Colon (tissue), 2 donors: ENCODE measurements around the gene NRXN2.
"Not testable (repeated sequence)": the region's sequence is repeated elsewhere in the genome, so short reads cannot be mapped to it uniquely, and the experiment has no call there.

Source experiments
- FAIRE-seq: peaks from 2 replicates; lab custom pipeline; 2012; peaks lifted over from hg19 to GRCh38; lab: Jason Lieb, UNC
- donor health status: control.
- donor health status: control.

Gene NRXN2

DNA sequence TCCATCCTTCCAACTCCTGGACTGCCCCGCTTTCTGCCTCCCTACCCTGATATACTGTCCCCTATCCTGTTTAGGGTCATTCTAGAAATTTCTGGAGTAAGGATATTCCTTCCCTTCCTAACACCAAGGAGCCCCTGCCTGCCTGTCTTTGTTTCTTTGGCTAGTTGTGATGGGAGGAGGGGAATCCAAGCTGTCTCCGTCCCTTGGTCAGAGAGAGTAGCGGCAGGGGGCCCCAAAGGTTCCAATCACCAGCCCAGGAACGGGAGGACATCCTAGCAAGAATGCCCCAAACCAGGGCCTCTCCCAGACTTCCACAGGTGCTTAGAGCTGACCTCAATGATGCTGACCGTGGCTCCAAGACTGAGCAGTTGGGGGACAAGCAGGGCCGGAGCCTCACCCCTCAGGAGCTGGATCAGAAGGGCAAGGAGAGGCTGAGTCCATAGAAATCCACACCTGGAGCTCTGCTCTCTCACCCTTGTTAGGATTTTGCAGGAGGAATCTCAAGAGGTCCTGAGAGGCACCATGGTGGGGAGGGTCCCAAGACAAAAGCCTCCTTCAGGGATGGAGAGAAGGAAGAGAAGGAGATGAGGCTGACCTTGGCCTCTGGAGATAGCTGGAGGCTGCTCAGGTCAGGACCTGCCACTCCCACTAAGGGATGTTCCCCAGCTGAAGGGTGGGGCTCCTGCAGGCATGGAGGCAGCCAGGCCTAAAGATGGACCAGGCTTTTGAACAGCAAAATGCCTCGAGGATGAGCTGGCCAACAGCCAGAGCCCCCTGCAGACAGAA, 118.3 kb downstream of the NRXN2 start:
- FAIRE-seq, result no peak

DNA sequence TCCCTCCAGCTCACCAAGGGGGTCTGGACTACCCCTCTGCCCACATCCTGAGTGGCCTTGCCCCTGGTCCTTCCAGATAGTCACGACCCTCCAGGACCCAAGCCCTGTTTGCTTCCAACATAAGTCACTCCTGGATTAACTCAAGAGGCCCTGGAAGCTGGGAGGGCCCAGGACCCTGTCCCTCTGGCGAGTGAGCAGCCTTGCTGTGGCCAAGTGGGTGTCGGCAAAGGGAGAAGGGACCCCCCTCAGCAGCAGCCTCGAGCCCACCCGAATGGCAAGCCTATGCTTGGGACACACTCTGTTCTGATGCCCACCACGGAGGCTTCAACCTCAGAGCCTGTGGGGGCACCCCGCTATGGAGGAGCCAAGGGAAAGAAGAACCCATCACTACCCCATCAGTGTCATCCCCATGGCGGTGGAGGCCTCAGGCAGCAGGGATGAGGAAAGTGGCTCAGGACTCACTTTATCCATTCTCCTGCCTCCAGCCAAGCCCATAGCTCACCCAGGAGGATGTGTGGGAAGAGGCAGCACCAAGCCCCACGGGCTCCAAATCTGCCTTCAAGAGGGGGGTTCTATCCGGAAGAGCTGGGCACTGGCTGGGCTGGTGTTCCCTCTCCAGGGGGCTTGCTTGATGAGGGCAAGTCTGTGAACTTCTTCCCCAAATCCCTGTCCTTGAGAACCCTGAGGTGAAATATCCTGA, 119.4 kb downstream of the NRXN2 start:
- FAIRE-seq, result no peak

DNA sequence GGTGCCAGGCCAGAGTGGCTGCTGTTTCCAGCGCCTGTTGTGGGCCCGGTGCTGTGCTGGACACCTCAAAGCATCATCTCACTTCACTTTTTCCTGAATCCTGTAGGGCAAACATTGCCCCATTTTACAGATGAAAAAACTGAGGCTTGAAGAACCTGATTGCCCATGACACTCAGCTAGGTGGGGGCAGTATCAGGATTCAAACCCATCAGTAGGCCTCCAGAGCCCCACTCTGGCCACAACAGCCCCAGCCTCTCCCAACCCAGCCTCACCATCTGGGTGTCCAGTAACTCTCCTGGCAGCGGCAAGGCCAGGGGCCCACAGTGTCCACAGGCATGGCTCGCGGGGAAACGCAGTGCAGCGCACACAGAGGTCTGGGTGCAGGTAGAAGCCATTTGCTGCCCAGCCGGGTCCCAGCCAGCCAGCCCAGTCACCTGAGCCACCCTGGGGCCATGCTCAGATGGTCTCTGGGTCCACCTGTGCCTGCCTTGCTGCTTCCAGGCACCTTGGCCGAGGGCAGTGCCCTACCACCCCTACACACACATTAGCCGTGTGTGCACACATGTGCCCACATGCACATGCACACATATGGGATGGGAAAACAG, 120.4 kb downstream of the NRXN2 start:
- no peak for FAIRE-seq

DNA sequence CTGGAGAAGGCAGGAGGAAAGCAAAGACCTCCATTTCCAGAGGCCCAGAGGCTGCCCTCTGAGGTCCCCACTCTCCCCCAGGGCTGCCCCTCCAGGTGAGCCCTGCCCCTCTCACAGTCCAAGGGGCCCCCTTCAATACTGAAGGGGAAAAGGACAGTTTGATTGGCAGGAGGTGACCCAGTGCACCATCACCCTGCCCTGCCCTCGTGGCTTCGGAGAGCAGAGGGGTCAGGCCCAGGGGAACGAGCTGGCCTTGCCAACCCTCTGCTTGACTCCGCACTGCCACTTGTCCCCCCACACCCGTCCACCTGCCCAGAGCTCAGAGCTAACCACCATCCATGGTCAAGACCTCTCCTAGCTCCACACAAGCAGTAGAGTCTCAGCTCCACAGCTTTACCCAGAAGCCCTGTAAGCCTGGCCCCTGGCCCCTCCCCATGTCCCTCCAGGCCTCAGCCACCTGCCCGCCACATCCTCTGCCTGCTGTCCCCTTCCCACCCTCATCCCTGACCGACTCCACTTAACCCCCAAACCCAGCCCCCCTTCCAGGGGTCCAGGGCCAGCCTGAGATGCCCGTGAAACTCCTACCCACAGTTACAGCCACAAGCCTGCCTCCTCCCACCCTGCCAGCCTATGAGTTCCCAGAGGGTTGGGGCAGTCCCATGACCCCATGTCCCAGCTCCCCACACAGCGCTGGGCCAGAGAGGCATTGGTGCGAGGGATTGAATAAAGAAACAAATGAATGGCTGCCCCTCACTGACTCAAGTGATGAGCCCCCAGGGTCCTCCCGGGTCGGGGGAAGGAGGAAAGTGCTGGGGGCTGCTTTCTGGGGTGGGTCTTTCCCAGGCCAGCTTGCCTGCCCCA, 121.2 kb downstream of the NRXN2 start:
- FAIRE-seq, result no peak

DNA sequence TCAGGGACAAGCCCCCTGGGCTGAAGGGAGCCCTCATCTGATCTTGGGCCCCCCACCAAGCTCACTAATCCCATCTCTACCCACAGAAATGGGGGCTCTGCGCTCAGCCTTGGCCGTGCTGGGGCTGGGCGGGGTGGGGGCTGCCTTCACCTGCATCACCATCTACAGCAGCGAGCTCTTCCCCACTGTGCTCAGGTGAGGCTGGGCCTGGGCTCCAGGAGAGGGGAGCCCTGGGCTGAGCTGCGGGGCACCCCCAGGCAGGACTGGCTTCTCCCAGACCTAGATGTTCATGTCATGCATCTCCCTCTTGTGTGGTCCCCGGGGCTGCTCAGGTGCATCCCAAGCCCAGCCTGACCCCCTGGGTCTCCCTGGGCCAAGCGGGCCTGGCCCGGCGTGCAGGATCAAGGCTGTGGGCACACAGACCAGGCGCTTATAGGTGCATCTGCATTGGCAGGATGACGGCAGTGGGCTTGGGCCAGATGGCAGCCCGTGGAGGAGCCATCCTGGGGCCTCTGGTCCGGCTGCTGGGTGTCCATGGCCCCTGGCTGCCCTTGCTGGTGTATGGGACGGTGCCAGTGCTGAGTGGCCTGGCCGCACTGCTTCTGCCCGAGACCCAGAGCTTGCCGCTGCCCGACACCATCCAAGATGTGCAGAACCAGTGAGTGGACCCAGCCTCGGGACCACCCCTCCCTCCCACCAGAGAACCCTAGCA, 122.6 kb downstream of the NRXN2 start:
- FAIRE-seq, result no peak

DNA sequence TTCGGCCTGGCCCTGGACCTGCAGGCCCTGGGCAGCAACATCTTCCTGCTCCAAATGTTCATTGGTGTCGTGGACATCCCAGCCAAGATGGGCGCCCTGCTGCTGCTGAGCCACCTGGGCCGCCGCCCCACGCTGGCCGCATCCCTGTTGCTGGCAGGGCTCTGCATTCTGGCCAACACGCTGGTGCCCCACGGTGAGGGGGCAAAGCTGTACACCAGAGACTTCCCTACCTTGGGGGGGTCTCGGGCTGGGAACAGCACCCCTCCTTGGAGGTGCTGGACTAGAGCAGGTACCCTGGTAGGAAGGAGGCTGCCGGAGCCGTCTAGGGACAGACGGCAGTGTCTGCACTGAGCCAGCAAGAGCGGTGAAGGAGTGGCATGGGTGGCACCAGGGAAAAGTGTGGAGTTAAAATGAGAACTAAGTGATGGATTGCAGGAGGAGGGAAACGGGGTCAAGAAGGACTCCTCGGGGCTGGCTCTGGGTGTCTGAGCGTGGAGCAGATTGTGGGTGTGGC, 123.2 kb downstream of the NRXN2 start:
- no peak for FAIRE-seq

DNA sequence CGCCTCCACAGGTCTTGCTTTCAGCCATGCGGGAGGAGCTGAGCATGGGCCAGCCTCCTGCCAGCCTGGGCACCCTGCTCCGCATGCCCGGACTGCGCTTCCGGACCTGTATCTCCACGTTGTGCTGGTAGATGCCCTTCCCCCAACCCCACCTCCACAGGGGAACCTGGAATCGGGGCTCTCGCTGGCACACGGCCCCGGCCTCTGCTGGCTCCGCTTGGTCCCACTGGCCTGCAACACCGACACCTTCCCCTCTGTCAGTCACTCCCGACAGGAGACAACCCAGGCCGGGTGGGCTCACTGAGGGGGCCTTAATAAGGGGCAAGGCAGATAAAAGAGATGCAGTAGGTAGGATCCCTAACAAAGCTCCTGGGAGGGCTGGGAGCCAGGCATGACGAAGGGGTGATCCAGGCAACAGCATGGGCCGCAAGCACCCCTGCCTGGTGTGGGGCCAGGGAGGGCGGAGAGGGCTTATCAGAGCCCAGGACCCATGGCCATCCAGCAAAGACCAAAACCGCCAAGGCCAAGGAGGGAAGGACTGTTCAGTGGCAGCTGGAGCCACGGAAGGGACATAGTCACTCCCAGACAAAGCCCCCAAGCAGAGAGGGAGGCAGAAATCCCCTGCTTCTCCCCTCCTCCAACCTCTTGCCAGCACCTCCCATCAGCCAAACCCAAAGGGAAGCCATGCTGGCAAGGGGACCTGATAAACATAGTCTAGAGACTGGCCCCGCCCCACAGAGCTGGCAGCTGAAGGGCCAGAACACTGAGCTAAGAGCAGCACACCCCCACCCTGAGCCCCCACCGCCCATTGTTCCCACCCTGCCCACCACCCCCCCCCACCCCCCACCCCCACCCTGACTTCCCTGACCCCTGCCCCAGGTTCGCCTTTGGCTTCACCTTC, 124.0 kb downstream of the NRXN2 start:
- FAIRE-seq, result no peak

DNA sequence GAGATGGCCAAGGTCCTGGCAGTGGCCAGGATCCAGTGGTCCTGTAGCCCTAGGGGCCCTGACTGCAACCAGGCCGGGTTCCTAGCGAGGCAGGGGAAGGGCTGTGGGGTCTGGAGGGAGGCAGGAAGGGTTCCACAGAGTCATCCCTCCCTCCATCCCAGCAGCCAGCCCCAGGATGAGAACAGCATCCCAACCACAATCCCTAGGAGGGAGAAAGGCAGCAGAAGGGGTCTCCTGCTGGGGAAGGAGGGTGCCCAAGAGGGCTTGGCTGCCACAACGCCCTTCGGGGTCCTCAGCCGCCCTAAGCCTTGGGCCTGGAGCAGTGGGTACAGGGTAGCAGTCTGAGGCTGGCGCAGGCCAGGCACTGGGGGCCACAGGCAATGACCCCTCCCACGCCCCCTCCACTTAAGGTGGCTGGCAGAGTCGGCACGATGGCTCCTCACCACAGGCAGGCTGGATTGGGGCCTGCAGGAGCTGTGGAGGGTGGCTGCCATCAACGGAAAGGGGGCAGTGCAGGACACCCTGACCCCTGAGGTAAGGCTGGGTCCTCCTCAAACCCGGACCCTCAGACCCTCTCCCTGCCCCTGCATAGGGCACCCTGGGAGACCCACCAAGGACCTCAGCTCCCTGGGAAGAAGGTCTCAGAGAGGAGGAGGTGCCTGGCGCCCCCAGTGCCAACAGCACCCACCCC, 124.7 kb downstream of the NRXN2 start:
- no peak for FAIRE-seq

DNA sequence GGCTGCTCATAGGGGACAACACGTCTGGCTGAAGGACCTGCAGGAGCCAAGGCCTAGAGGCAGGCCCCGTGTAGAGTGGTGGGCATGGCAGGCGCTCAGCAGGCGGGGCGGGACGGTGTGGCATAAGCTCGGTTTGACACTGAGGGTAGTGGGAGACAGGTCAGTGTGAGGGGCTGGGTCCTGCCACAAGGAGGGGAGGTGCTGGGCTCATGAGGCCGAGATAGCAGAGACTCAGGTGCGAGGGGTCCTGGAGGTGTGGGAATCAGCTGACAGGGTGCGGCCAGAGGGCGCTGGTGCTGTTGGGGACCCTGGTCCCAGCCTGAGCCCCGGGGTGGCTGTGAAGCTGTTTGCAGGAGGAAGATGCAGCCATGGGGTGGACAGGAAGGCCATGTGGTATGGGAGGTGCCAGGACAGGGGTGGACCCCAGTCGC, 125.3 kb downstream of the NRXN2 start:
- no peak for FAIRE-seq

DNA sequence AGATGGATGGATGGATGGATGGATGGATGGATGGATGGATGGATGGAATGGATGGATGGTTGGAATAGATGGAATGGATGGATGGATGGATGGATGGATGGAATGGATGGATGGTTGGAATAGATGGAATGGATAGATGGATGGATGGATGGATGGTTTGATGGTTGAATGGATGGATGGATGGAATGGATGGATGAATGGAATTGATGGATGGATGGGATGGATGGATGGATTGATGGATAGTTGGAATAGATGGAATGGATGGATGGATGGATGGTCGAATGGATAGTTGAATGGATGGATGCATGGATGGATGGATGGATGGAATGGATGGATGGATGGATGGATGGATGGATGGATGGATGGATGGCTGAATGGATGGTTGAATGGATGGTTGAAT, 127.1 kb downstream of the NRXN2 start:
- not testable (repeated sequence) for FAIRE-seq

DNA sequence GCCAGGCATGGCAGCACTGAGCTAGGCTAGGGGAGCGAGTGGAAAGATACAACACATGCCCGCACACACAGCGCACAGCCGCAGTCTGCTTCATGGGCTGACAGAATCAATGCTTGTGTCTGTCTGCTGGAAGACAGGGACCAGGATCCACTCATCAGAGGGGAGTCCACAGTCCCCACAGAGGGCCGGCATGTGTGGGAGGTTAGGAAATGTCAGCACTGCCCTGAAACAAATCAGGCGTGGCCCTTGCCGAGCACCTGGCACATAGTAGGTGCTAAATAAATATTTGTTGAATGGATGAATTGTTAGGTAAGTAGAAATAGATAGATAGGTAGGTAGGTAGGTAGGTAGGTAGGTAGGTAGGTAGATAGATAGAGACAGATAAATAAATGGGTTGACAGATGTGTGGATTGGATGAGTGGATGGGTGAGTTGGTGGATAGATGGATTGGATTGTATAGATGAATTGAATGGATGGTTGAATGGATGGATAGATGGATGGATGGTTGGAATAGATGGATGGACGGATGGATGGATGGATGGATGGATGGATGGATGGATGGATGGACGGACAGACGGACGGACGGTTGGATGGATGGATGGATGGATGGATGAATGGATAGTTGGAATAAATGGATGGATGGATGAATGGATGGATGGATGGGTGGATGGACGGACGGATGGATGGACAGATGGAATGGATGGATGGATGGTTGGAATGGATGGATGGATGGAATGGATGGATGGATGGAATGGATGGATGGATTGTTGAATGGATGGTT, 128.6 kb downstream of the NRXN2 start:
- no peak for FAIRE-seq

DNA sequence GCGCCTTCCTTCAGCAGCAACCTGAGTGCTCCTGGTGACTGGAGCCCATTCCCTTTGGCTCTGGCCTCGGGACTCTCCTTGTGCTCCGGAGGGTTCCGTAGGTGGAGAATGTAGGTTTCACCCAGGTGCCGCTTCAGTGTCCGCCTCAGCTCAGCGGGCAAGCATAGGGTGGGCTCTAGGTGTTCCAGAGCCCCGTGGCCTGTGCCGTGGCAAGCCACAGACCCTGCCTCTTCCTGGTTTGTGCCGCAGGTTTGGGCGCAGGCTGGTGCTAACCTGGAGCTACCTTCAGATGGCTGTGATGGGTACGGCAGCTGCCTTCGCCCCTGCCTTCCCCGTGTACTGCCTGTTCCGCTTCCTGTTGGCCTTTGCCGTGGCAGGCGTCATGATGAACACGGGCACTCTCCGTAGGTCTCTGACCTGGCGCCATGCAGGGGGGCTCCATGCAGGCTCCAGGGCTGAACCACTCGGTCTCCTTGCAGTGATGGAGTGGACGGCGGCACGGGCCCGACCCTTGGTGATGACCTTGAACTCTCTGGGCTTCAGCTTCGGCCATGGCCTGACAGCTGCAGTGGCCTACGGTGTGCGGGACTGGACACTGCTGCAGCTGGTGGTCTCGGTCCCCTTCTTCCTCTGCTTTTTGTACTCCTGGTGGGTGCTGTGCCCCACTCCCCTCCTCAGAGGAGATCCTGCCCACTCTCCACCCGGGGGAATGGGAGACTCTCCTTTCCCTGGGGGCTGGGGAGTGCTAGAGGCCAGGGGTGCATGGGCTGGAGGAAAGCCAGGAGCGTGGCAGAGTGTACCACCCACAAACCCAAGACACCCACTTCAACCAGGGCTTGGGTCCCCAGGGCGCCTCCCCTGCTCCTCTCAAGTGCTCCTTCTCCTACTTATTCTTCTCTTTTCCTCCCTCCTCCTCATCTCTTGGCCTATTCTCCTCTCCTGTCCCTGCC, 129.6 kb downstream of the NRXN2 start:
- FAIRE-seq, result no peak

DNA sequence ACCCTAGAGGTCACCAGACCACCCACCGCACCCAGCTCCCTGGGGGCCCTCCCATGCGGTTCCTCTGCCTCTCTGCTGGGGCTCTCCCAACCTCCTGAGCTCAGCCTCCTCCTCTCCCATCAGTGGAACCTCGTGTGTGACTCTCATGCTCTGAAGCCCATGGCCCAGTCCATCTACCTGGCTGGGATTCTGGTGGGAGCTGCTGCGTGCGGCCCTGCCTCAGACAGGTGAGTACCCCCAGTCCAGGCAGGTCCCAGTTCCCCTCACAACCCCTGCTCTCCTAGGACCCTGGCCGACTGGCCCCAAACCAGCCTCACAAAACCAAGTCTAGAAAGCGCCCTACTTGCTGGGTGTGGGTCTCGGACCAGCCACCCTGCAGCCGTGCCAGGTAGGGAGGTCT, 130.3 kb downstream of the NRXN2 start:
- FAIRE-seq, result no peak

DNA sequence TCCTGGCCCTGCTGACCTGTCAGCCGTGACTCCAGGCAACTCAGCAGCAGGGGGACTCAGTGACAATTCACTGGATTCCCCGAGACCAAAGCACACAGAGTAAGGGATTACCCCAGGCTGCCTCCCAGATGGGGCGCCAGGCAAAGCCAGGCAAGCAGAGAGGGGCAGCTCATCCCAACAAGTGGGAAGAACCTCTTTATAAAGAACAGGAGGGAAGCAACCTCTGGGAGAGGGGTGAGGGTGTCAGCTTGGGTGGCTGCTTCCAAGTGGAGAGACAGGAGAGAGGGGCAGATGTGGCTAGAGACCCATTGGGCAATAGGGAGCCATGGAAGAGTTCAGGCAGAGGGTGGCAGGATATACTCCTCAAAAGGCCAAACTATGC, 130.8 kb downstream of the NRXN2 start:
- FAIRE-seq, result no peak

DNA sequence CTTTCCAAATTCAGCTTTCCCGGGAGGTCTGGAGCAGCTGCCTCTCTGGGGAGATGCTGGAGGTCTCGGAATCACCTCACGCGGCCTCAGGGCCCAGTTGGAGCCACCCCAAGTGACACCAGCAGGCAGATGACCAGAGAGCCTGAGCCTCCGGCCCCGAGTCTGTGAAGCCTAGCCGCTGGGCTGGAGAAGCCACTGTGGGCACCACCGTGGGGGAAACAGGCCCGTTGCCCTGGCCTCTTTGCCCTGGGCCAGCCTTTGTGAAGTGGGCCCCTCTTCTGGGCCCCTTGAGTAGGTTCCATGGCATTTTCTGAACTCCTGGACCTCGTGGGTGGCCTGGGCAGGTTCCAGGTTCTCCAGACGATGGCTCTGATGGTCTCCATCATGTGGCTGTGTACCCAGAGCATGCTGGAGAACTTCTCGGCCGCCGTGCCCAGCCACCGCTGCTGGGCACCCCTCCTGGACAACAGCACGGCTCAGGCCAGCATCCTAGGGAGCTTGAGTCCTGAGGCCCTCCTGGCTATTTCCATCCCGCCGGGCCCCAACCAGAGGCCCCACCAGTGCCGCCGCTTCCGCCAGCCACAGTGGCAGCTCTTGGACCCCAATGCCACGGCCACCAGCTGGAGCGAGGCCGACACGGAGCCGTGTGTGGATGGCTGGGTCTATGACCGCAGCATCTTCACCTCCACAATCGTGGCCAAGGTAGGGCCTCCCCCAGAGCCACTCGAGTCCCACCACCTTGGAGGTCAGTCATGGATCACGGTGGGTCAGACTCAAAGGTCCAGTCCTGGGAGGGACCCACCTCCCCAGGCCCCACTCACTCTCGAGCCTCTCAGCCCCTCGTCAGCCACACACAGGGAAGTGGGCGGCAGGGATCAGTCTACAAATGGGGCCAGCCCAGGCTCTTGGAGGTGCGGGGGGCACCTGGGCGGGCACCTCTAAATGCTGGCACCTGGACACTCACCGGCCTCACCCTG, 131.5 kb downstream of the NRXN2 start:
- no peak for FAIRE-seq

DNA sequence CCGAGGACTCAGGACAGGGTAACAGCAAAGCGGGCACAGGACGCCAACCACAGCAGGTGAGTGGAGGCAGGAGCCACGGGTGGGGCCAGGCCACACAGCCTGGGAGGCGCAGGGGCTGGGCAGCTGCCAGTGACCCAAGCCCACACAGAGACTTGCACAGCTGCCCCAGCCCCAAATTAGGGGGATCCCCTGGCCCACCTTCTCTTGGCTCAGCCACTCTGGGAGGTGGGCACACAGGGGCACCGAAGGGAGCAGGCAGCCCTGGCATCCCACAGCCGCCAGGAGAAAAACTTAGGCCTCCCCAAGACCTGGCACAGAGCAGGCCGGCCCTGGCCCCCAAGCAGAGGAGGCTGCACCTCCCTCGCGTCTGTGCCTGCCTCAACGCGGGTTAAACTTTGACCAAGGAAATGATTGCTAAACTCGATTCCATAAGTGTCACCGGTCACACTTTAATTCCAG, 132.2 kb downstream of the NRXN2 start, which contains the start of gene SLC22A12:
SLC22A12 (plus strand) TSS at position 458 of the 459 bp plus-strand sequence. CDS start 337 bp downstream, outside the sequence.
- FAIRE-seq, result no peak
